SK-N-SH treated with all-trans-retinoic acid at 6 μM for 48 hours (cell line): ENCODE measurements around the gene CSNK1D.

Experiments used
- ATAC-seq: fragments of 200-7000 bp; cut with Tn5 transposase; 3 replicates; pipeline ENCODE4 v1.9.1; 2020; ENCODE audit warnings: mild to moderate bottlenecking, moderate library complexity
- ARNTL ChIP-seq: fragments of 450-650 bp; formaldehyde crosslinking; IDR thresholded peaks from 2 replicates; pipeline ENCODE4 v1.5.0; 2020; ENCODE audit warnings: low read depth, mild to moderate bottlenecking, moderate library complexity, borderline replicate concordance
- BACH2 ChIP-seq: fragments of 250-450 bp; sonication (Bioruptor Pico); IDR thresholded peaks from 2 replicates; pipeline ENCODE4 v1.9.0; 2021; ENCODE audit warnings: mild to moderate bottlenecking, borderline replicate concordance
- ESRRG ChIP-seq: fragments of 250-450 bp; sonication (Bioruptor Pico); IDR thresholded peaks from 2 replicates; pipeline ENCODE4 v1.6.1; 2021; ENCODE audit warnings: mild to moderate bottlenecking
- GLIS3 ChIP-seq: fragments of 250-450 bp; sonication (Bioruptor Pico); IDR thresholded peaks from 2 replicates; pipeline ENCODE4 v1.5.0; 2020; ENCODE audit warnings: mild to moderate bottlenecking, moderate library complexity
- ISL1 ChIP-seq: fragments of 250-450 bp; sonication (Bioruptor Pico); IDR thresholded peaks from 2 replicates; pipeline ENCODE4 v2.1.2; 2022; ENCODE audit warnings: mild to moderate bottlenecking, moderate library complexity
- OSR1 ChIP-seq: fragments of 250-450 bp; sonication (Bioruptor Pico); IDR thresholded peaks from 2 replicates; pipeline ENCODE4 v1.8.0; 2022; ENCODE audit warnings: moderate library complexity, mild to moderate bottlenecking, inconsistent platforms
- PPARA ChIP-seq: fragments of 250-450 bp; sonication (Bioruptor Pico); IDR thresholded peaks from 2 replicates; pipeline ENCODE4 v1.5.0; 2020; ENCODE audit warnings: mild to moderate bottlenecking, borderline replicate concordance
- RARB ChIP-seq: fragments of 250-450 bp; sonication (Bioruptor Pico); IDR thresholded peaks from 2 replicates; pipeline ENCODE4 v1.8.0; 2021; ENCODE audit warnings: mild to moderate bottlenecking, moderate library complexity
- TCF4 ChIP-seq: fragments of 250-450 bp; sonication (Bioruptor Pico); IDR thresholded peaks from 2 replicates; pipeline ENCODE4 v1.8.0; 2021; ENCODE audit warnings: mild to moderate bottlenecking, moderate library complexity, borderline replicate concordance
- TOX ChIP-seq: fragments of 250-450 bp; sonication (Bioruptor Pico); IDR thresholded peaks from 2 replicates; pipeline ENCODE4 v1.8.0; 2021; ENCODE audit warnings: mild to moderate bottlenecking, moderate library complexity, borderline replicate concordance
- ZC3H10 ChIP-seq: fragments of 250-450 bp; sonication (Bioruptor Pico); IDR thresholded peaks from 2 replicates; pipeline ENCODE4 v1.5.1; 2021; ENCODE audit warnings: mild to moderate bottlenecking, moderate library complexity
- ZFP3 ChIP-seq: fragments of 250-450 bp; sonication (Bioruptor Pico); IDR thresholded peaks from 2 replicates; pipeline ENCODE4 v1.5.0; 2020; ENCODE audit warnings: mild to moderate bottlenecking, moderate library complexity
- ZFP30 ChIP-seq: fragments of 450-650 bp; formaldehyde crosslinking; IDR thresholded peaks from 2 replicates; pipeline ENCODE4 v1.5.0; 2022; ENCODE audit warnings: mild to moderate bottlenecking, moderate library complexity
- ZNF565 ChIP-seq: fragments of 450-650 bp; formaldehyde crosslinking; conservative IDR thresholded peaks from 2 replicates; pipeline ENCODE4 v1.5.0; 2020; ENCODE audit warnings: low read depth, mild to moderate bottlenecking, moderate library complexity
- ZNF70 ChIP-seq: fragments of 450-650 bp; formaldehyde crosslinking; IDR thresholded peaks from 2 replicates; pipeline ENCODE4 v1.5.0; 2020; ENCODE audit warnings: mild to moderate bottlenecking, moderate library complexity
- ZNF8 ChIP-seq: fragments of 450-650 bp; formaldehyde crosslinking; IDR thresholded peaks from 2 replicates; pipeline ENCODE4 v1.5.0; 2020; ENCODE audit warnings: mild to moderate bottlenecking, moderate library complexity
- TF ChIP-seq, protein P1 (sequence below): fragments of 250-450 bp; sonication (Bioruptor Pico); IDR thresholded peaks from 2 replicates; pipeline ENCODE4 v1.5.1; 2021; ENCODE audit warnings: mild to moderate bottlenecking, moderate library complexity
- TF ChIP-seq, protein P2 (sequence below): fragments of 250-450 bp; sonication (Bioruptor Pico); IDR thresholded peaks from 2 replicates; pipeline ENCODE4 v1.5.0; 2020; ENCODE audit warnings: mild to moderate bottlenecking, moderate library complexity
- TF ChIP-seq, protein P3 (sequence below): fragments of 250-450 bp; sonication (Bioruptor Pico); IDR thresholded peaks from 2 replicates; pipeline ENCODE4 v1.5.1; 2020; ENCODE audit warnings: low read depth, mild to moderate bottlenecking, moderate library complexity
- TF ChIP-seq, protein P4 (sequence below): fragments of 250-450 bp; sonication (Bioruptor Pico); IDR thresholded peaks from 2 replicates; pipeline ENCODE4 v1.8.0; 2020; ENCODE audit warnings: mild to moderate bottlenecking, moderate library complexity, borderline replicate concordance

CSNK1D gene

DNA sequence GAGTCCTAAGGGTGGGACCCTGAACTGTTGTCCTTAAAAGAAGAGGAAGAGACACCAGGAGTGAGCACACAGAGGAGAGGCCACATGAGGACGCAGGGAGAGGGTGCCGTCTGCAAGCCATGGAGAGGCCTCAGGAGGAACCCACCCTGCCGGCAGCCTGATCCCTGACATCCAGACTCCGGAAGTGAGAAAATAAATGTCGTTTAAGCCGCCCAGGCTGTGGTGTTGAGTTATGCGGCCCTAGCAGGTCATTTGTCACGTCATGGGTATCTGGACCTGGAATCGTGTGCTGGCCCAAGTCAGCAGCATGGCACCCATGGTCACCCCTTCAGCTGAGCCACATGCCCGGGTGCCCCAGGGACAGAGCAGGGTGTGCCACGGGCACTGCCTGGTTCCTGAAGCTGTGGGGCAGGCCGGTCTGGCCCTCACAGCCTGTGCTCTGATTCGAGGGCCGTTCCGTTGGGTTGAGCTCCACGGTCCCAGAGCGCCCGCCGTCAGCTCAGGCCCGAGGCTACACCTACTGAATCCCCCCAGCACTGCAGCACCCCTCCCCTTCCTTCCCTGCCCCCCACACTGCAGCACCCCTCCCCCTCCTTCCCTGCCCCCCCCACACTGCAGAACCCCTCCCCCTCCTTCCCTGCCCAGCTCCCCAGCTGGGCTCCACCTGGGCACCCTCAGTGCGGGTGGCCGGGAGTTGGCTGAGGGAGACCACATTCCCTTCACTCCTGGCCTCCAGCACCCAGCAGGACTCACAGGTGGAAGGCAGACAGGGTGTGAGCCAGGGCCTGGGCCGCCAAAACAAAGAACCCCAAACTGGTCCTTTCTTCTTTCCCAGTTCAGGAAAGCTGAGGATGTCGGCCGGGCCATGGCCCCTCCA lies 58.2 kb downstream of the CSNK1D start (continued):
- TF ChIP-seq, protein P1, sequence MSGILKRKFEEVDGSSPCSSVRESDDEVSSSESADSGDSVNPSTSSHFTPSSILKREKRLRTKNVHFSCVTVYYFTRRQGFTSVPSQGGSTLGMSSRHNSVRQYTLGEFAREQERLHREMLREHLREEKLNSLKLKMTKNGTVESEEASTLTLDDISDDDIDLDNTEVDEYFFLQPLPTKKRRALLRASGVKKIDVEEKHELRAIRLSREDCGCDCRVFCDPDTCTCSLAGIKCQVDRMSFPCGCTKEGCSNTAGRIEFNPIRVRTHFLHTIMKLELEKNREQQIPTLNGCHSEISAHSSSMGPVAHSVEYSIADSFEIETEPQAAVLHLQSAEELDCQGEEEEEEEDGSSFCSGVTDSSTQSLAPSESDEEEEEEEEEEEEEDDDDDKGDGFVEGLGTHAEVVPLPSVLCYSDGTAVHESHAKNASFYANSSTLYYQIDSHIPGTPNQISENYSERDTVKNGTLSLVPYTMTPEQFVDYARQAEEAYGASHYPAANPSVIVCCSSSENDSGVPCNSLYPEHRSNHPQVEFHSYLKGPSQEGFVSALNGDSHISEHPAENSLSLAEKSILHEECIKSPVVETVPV (CRISPR knock-in tag) = no peak

DNA sequence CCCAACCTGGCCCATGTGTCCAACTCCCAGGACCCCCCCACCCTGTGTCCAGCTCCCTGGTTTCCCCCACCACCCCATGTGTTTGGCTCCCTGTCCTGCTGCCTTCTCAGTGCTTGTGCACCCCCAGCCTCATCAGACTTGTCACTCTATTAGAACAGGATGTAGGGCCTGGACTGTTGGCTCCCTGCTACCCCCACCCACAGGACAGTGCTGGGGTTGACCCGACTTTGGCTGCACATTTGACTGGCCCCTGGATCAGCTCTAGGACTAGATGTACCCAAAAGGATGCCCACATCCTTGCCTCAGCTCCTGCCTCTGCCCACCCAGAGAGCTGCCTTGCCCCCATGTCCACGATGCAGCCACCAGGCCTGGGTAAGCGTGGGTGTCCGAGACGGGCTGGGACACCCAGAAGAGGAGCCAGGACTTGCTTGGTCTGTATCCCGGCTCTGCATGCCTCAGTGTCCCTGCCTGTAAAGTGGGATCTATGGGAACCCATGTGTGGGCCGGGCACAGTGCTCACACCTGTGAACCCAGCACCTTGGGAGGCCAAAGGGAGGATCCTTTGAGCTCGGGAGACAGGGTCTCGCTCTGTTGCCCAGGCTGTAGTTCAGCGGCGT lies 59.4 kb downstream of the CSNK1D start:
- TF ChIP-seq TCF4 (CRISPR knock-in tag) (no peak), ZNF565 (no peak), OSR1 (CRISPR knock-in tag) (no peak), PPARA (CRISPR knock-in tag) (no peak), ARNTL (CRISPR knock-in tag) (no peak), GLIS3 (CRISPR knock-in tag) (no peak), ZFP30 (no peak), ZC3H10 (no peak), TOX (CRISPR knock-in tag) (no peak), ESRRG (CRISPR knock-in tag) (no peak), BACH2 (CRISPR knock-in tag) (no peak), ZNF70 (CRISPR knock-in tag) (no peak), ISL1 (CRISPR knock-in tag) (no peak), ZFP3 (no peak), RARB (CRISPR knock-in tag) (no peak)
- TF ChIP-seq, protein P2, sequence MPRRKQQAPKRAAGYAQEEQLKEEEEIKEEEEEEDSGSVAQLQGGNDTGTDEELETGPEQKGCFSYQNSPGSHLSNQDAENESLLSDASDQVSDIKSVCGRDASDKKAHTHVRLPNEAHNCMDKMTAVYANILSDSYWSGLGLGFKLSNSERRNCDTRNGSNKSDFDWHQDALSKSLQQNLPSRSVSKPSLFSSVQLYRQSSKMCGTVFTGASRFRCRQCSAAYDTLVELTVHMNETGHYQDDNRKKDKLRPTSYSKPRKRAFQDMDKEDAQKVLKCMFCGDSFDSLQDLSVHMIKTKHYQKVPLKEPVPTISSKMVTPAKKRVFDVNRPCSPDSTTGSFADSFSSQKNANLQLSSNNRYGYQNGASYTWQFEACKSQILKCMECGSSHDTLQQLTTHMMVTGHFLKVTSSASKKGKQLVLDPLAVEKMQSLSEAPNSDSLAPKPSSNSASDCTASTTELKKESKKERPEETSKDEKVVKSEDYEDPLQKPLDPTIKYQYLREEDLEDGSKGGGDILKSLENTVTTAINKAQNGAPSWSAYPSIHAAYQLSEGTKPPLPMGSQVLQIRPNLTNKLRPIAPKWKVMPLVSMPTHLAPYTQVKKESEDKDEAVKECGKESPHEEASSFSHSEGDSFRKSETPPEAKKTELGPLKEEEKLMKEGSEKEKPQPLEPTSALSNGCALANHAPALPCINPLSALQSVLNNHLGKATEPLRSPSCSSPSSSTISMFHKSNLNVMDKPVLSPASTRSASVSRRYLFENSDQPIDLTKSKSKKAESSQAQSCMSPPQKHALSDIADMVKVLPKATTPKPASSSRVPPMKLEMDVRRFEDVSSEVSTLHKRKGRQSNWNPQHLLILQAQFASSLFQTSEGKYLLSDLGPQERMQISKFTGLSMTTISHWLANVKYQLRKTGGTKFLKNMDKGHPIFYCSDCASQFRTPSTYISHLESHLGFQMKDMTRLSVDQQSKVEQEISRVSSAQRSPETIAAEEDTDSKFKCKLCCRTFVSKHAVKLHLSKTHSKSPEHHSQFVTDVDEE (CRISPR knock-in tag) = no peak
- TF ChIP-seq, protein P1 (CRISPR knock-in tag) = no peak
- TF ChIP-seq, protein P3, sequence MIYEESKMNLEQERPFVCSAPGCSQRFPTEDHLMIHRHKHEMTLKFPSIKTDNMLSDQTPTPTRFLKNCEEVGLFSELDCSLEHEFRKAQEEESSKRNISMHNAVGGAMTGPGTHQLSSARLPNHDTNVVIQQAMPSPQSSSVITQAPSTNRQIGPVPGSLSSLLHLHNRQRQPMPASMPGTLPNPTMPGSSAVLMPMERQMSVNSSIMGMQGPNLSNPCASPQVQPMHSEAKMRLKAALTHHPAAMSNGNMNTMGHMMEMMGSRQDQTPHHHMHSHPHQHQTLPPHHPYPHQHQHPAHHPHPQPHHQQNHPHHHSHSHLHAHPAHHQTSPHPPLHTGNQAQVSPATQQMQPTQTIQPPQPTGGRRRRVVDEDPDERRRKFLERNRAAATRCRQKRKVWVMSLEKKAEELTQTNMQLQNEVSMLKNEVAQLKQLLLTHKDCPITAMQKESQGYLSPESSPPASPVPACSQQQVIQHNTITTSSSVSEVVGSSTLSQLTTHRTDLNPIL (CRISPR knock-in tag) = no peak
- TF ChIP-seq, protein P4, sequence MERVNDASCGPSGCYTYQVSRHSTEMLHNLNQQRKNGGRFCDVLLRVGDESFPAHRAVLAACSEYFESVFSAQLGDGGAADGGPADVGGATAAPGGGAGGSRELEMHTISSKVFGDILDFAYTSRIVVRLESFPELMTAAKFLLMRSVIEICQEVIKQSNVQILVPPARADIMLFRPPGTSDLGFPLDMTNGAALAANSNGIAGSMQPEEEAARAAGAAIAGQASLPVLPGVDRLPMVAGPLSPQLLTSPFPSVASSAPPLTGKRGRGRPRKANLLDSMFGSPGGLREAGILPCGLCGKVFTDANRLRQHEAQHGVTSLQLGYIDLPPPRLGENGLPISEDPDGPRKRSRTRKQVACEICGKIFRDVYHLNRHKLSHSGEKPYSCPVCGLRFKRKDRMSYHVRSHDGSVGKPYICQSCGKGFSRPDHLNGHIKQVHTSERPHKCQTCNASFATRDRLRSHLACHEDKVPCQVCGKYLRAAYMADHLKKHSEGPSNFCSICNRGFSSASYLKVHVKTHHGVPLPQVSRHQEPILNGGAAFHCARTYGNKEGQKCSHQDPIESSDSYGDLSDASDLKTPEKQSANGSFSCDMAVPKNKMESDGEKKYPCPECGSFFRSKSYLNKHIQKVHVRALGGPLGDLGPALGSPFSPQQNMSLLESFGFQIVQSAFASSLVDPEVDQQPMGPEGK (CRISPR knock-in tag) = no peak
- no peak for ATAC-seq

DNA sequence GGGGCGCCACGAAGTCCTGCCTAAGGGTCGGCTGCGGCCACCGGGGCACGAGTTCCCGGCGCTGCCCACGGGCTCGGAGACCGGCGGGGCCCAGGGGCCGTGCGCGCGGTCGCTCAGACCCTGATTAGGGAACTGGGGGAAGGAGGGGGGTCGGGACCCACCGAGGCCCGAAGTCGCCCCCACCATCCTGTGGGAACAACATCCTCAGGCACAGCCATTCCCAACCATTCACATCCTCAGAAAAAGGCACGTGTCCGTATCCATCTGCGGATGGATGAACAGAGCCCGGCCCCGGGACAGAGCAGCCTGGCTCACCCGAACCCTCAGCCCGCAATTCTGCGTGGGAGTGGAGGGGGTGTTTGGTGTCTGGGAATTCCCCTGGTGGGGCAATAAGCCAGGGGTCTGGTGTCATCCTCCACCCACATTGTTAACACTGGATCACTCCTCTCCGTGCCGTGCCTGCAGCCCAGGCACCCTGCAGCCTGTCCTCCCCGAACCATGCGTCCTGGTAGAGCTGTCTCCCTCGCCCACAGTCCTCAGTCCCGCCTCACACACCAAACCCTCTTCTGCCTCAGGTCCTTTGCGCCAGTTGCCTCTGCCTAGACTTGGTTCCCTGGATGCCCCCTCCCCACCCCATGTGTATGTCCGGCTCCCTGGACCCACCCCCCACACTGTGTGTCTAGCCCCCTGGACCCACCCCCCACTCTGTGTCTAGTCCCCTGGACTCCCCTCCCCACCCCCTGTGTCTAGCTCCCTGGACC lies 60.1 kb downstream of the CSNK1D start:
- ATAC-seq = peak; percentile 55
- no peak for TF ChIP-seq ARNTL (CRISPR knock-in tag)
- TF ChIP-seq ZFP30 = no peak
- TF ChIP-seq ZFP3 = no peak
- no peak for TF ChIP-seq OSR1 (CRISPR knock-in tag)
- no peak for TF ChIP-seq ZNF565
- TF ChIP-seq, protein P4 (CRISPR knock-in tag) = no peak
- TF ChIP-seq ESRRG (CRISPR knock-in tag) = no peak
- TF ChIP-seq ZNF70 (CRISPR knock-in tag) = no peak
- TF ChIP-seq BACH2 (CRISPR knock-in tag) = no peak
- no peak for TF ChIP-seq PPARA (CRISPR knock-in tag)
- TF ChIP-seq ZNF8 (CRISPR knock-in tag) = no peak
